ENCODE data around the gene ZBTB11. TPM values are rescaled to one million over a fixed set of nuclear protein-coding genes. Genes with fewer than 3 reads are reported as not detected.
"Not testable (repeated sequence)": the region's sequence is repeated elsewhere in the genome, so short reads cannot be mapped to it uniquely, and the experiment has no call there.

Gene ZBTB11
- total RNA-seq, 4 donors from 2014 or later: 28.0 to 43.6 (median 35.9) TPM

GRCh38 chr3:101623656-101624055 is 53.3 kb downstream of the ZBTB11 start:
- Histone ChIP-seq H3K4me1 (no peaks in the 10 kb centered on the region), H3K36me3 (no peaks in the 10 kb centered on the region), H3K4me3 (replicated peaks in 1 of 3) (no peak overlapping the region), H3K27me3 (no peaks in the 10 kb centered on the region), H3K27ac (no peak overlapping the region), H3K9me3 (no peaks in the 10 kb centered on the region)
- intact Hi-C loops (cut with DNase I): no loop called here
- no peak for DNase-seq
- TF ChIP-seq, protein P1, sequence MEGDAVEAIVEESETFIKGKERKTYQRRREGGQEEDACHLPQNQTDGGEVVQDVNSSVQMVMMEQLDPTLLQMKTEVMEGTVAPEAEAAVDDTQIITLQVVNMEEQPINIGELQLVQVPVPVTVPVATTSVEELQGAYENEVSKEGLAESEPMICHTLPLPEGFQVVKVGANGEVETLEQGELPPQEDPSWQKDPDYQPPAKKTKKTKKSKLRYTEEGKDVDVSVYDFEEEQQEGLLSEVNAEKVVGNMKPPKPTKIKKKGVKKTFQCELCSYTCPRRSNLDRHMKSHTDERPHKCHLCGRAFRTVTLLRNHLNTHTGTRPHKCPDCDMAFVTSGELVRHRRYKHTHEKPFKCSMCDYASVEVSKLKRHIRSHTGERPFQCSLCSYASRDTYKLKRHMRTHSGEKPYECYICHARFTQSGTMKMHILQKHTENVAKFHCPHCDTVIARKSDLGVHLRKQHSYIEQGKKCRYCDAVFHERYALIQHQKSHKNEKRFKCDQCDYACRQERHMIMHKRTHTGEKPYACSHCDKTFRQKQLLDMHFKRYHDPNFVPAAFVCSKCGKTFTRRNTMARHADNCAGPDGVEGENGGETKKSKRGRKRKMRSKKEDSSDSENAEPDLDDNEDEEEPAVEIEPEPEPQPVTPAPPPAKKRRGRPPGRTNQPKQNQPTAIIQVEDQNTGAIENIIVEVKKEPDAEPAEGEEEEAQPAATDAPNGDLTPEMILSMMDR (IDR thresholded peaks at IDR 0.05): no peak
- no peak for TF ChIP-seq POLR2A (IDR thresholded peaks at IDR 0.05)
- 100% methylated on average over 1 of the region's 1 CpG for WGBS, 2 donors

DNA sequence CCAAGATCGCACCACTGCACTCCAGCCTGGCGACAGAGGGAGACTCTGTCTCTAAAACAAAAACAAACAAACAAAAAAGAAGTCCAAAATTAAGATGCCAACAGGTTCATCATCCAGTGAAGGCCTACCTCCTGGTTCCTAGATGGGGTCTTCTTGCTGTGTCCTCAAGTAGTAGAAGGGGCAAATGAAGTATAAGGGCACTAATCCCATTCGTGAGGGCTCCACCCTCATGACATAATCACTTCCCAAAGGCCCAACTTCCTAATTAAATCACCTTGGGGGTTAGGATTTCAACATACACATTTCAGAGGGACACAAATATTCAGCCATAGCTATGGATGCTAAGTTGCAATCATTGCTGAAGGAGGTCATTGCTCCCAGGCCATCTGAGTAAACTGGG is 57.2 kb downstream of the ZBTB11 start:
- H3K4me3 ChIP-seq (replicated peaks in 1 of 3): no peak overlapping the region
- intact Hi-C loops (cut with DNase I): no loop called here

GRCh38 chr3:101618726-101619125 is 58.2 kb downstream of the ZBTB11 start:
- no peak for DNase-seq
- intact Hi-C loops (cut with DNase I): no loop called here
- 78 to 81% methylated on average over 1 of the region's 1 CpG for WGBS, 2 donors
- H3K4me3 ChIP-seq (replicated peaks in 1 of 3): no peak overlapping the region
- TF ChIP-seq, protein P1 (IDR thresholded peaks at IDR 0.05): no peak
- no peak for TF ChIP-seq POLR2A (IDR thresholded peaks at IDR 0.05)
- H3K4me1 ChIP-seq: no peaks in the 10 kb centered on the region
- no peaks in the 10 kb centered on the region for H3K27me3 ChIP-seq
- no peaks in the 10 kb centered on the region for H3K9me3 ChIP-seq
- no peaks in the 10 kb centered on the region for H3K36me3 ChIP-seq
- no peak overlapping the region for H3K27ac ChIP-seq

More for the DNA sequence above, 57.2 kb downstream of the ZBTB11 start:
- Histone ChIP-seq H3K9me3 (no peaks in the 10 kb centered on the region), H3K36me3 (no peaks in the 10 kb centered on the region), H3K27ac (no peak overlapping the region), H3K27me3 (no peaks in the 10 kb centered on the region), H3K4me1 (no peaks in the 10 kb centered on the region)
- 86 to 92% methylated on average over 3 of the region's 3 CpGs for WGBS, 2 donors
- TF ChIP-seq POLR2A (IDR thresholded peaks at IDR 0.05): no peak
- TF ChIP-seq, protein P1 (IDR thresholded peaks at IDR 0.05): no peak
- DNase-seq: no peak

DNA sequence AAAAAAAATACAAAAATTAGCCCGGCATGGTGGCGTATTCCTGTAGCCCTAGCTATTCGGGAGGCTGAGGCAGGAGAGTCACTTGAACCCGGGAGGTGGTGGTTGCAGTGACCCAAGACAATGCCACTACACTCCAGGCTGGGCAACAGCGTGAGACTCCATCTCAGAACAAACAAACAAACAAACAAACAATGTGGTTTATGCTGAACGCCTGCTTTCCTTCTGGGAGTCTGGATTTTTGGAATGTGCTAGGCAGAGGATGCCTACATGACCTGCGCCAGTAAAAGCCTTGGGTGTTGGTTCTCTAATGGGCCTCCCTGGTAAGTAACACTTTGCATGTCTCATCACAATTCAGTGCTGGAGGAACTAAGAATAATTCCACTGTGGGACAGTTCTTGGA is 59.5 kb downstream of the ZBTB11 start:
- Histone ChIP-seq H3K9me3 (no peaks in the 10 kb centered on the region), H3K36me3 (no peaks in the 10 kb centered on the region), H3K4me3 (replicated peaks in 1 of 3) (no peak overlapping the region), H3K27ac (no peak overlapping the region), H3K4me1 (no peaks in the 10 kb centered on the region), H3K27me3 (no peaks in the 10 kb centered on the region)
- TF ChIP-seq POLR2A (IDR thresholded peaks at IDR 0.05): no peak
- TF ChIP-seq, protein P1 (IDR thresholded peaks at IDR 0.05): no peak
- 83 to 97% methylated on average over 7 of the region's 7 CpGs for WGBS, 2 donors
- intact Hi-C loops (cut with DNase I): no loop called here
- DNase-seq: no peak

DNA sequence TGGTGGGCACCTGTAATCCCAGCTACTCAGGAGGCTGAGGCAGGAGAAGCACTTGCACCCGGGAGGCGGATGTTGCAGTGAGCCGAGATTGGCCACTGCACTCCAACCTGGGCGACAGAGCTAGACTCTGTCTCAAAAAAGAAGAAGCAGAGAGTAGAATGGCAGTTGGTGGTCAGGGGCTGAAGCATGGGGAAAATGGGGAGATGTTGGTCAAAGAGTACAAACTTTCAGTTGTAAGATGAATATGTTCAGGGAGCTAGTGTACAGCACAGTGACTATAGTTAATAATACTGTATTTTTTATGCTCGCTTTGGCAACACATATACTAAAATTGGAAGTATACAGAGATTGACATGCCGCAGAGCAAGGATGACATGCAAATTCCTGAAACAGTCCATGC is 61.4 kb downstream of the ZBTB11 start:
- Histone ChIP-seq H3K36me3 (no peaks in the 10 kb centered on the region), H3K9me3 (no peaks in the 10 kb centered on the region), H3K27ac (no peak overlapping the region), H3K4me3 (replicated peaks in 1 of 3) (no peak overlapping the region), H3K27me3 (no peaks in the 10 kb centered on the region), H3K4me1 (no peaks in the 10 kb centered on the region)
- 93 to 95% methylated on average over 6 of the region's 6 CpGs for WGBS, 2 donors
- no peak for TF ChIP-seq POLR2A (IDR thresholded peaks at IDR 0.05)
- intact Hi-C loops (cut with DNase I): no loop called here
- no peak for DNase-seq

GRCh38 chr3:101613014-101613413 is 63.9 kb downstream of the ZBTB11 start:
- H3K9me3 ChIP-seq; H3K27ac ChIP-seq; DNase-seq; H3K4me3 ChIP-seq (replicated peaks in 1 of 3); intact Hi-C loops (cut with DNase I); H3K36me3 ChIP-seq; H3K27me3 ChIP-seq; H3K4me1 ChIP-seq: not testable (repeated sequence)
- 82 to 83% methylated on average over 9 of the region's 9 CpGs for WGBS, 2 donors
